IPS-15b (cell line): ENCODE data around the gene COL26A1.
"Not testable (repeated sequence)": the region's sequence is repeated elsewhere in the genome, so short reads cannot be mapped to it uniquely, and the experiment has no call there.

Experiments used
- H3K27me3 ChIP-seq: one replicate; pipeline ENCODE4 v1.6.1; 2013; ENCODE audit warnings: low read length; ENCODE audit not compliant: control insufficient read depth, insufficient read depth
- H3K36me3 ChIP-seq: one replicate; pipeline ENCODE4 v1.6.1; 2013; ENCODE audit warnings: low read length; ENCODE audit not compliant: control insufficient read depth, insufficient read depth
- H3K4me1 ChIP-seq: one replicate; pipeline ENCODE4 v1.6.1; 2013; ENCODE audit warnings: mild to moderate bottlenecking, low read length; ENCODE audit not compliant: control insufficient read depth, insufficient read depth
- H3K4me3 ChIP-seq: one replicate; pipeline ENCODE4 v1.5.1; 2013; ENCODE audit warnings: low read depth, low read length
- H3K9ac ChIP-seq: one replicate; pipeline ENCODE4 v1.6.1; 2013; ENCODE audit warnings: low read depth, mild to moderate bottlenecking, low read length
- H3K9me3 ChIP-seq: one replicate; pipeline ENCODE4 v1.6.1; 2013; ENCODE audit warnings: mild to moderate bottlenecking, low read length; ENCODE audit not compliant: control insufficient read depth, insufficient read depth

Gene COL26A1

GRCh38 chr7:101554584-101555268 lies 192.1 kb downstream of the COL26A1 start:
- no peak overlapping the region for H3K4me3 ChIP-seq

GRCh38 chr7:101555269-101555920 lies 192.7 kb downstream of the COL26A1 start:
- no peaks in the 10 kb centered on the region for H3K4me1 ChIP-seq

More at GRCh38 chr7:101554584-101555268, 192.1 kb downstream of the COL26A1 start:
- Histone ChIP-seq H3K9me3 (no peaks in the 10 kb centered on the region), H3K36me3 (no peaks in the 10 kb centered on the region), H3K9ac (no peak overlapping the region), H3K27me3 (no peaks in the 10 kb centered on the region), H3K4me1 (no peaks in the 10 kb centered on the region)

GRCh38 chr7:101555921-101556275 lies 193.2 kb downstream of the COL26A1 start:
- Histone ChIP-seq H3K27me3 (no peaks in the 10 kb centered on the region), H3K9ac (no peak overlapping the region), H3K4me1 (no peaks in the 10 kb centered on the region), H3K4me3 (no peak overlapping the region), H3K9me3 (no peaks in the 10 kb centered on the region), H3K36me3 (no peaks in the 10 kb centered on the region)

More at GRCh38 chr7:101555269-101555920, 192.7 kb downstream of the COL26A1 start:
- H3K9ac ChIP-seq = no peak overlapping the region
- H3K27me3 ChIP-seq = no peaks in the 10 kb centered on the region
- H3K36me3 ChIP-seq = no peaks in the 10 kb centered on the region
- no peak overlapping the region for H3K4me3 ChIP-seq
- no peaks in the 10 kb centered on the region for H3K9me3 ChIP-seq

GRCh38 chr7:101556453-101556968 lies 193.8 kb downstream of the COL26A1 start:
- no peaks in the 10 kb centered on the region for H3K4me1 ChIP-seq
- H3K36me3 ChIP-seq = no peaks in the 10 kb centered on the region
- H3K9me3 ChIP-seq = no peaks in the 10 kb centered on the region
- H3K4me3 ChIP-seq = no peak overlapping the region
- no peak overlapping the region for H3K9ac ChIP-seq
- H3K27me3 ChIP-seq = no peaks in the 10 kb centered on the region

- Histone ChIP-seq H3K9ac (no peak overlapping the region), H3K36me3 (no peaks in the 10 kb centered on the region), H3K27me3 (no peaks in the 10 kb centered on the region), H3K4me1 (no peaks in the 10 kb centered on the region), H3K4me3 (no peak overlapping the region), H3K9me3 (no peaks in the 10 kb centered on the region)
Measured at GRCh38 chr7:101557421-101557820, 194.7 kb downstream of the COL26A1 start.

DNA sequence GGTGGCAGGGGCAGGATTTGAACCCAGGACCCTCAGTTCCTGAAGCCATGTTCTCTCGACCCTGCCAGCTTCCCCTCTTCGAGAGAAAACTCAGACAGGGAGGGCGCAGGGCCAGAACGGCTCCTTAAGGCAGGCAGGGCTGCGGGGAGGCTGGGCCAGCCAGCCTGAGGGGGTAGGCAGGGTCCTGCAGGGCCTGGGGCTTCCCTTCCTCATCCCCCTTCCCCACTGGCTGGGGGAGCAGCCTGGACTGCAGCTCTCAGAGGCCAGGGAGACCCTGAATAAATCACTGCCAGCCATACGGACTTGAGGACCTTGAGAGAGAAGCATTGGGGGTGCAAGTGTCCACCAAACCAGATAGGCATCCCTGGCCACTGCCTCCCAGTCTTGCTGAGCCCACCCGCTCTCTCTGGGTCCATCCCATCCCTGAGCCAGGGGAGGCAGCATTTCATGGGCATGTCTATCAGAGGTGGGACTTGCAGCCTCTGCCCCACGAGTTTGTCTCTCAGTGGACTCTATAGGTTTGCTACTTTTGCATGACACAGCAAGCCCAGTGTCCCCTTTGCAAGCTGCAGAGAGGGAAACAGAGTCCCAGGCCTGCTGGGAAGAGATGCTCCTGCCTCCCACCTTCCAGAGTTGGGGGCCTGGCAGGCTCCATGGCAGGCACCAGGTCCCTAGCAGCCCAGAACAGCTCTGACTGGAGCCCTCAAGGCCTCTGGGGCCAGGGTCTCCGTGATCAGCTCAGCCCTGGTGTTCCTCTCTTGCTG lies 195.5 kb downstream of the COL26A1 start:
- Histone ChIP-seq H3K27me3 (no peaks in the 10 kb centered on the region), H3K9me3 (no peaks in the 10 kb centered on the region)

DNA sequence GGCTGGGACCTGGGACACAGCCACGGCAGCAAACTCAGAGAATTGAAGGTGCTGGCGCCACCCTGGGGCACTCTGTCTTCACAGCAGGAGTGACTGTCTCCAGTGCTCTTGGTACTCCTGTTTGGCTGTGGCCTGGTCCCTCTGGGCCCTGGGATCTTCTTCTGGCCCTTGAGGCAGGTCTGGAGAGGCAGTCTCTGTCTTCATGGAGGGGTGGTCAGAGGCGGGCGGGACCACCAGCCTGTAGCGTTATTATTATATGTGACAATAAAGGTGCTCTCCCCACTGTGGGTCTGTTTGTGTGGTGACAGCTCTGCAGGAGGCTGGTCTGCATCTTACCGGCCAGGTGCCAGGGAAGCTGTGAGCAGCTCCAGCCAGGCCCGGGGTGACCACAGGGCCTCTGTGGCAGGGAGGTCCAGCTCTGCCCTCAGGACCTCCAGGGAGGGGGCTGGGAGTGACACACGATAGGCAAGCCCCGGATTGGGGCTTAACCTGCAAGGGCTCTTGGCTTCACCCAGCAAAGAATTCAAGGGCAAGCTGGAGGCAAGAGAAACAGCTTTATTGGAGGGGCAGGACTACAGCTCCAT lies 196.2 kb downstream of the COL26A1 start:
- H3K36me3 ChIP-seq = no peaks in the 10 kb centered on the region
- no peak overlapping the region for H3K9ac ChIP-seq
- H3K4me3 ChIP-seq = no peak overlapping the region
- H3K27me3 ChIP-seq = no peaks in the 10 kb centered on the region
- no peaks in the 10 kb centered on the region for H3K4me1 ChIP-seq
- no peaks in the 10 kb centered on the region for H3K9me3 ChIP-seq

More for the DNA sequence above, 195.5 kb downstream of the COL26A1 start:
- Histone ChIP-seq H3K4me1 (no peaks in the 10 kb centered on the region), H3K9ac (no peak overlapping the region), H3K4me3 (no peak overlapping the region), H3K36me3 (no peaks in the 10 kb centered on the region)

- Histone ChIP-seq H3K36me3 (no peaks in the 10 kb centered on the region), H3K9ac (no peak overlapping the region), H3K9me3 (no peaks in the 10 kb centered on the region), H3K4me3 (no peak overlapping the region), H3K27me3 (no peaks in the 10 kb centered on the region), H3K4me1 (peaks cover 3% of the 10 kb centered on the region)
Measured at GRCh38 chr7:101559586-101559985, 196.9 kb downstream of the COL26A1 start.

DNA sequence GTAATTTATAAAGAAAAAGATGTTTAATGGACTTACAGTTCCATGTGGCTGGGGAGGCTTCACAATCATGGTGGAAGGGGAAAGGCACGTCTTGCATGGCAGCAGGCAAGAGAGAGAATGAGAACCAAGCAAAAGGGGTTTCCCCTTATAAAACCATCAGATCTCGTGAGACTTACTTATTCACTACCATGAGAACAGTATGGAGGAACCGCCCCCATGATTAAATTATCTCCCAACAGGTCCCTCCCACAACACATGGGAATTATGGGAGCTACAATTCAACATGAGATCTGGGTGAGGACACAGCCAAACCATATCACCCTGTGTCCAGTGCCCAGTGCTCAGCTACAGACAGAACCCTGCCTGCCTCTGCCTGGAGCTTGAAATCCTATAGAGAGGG lies 197.3 kb downstream of the COL26A1 start:
- H3K4me3 ChIP-seq, H3K36me3 ChIP-seq, H3K9me3 ChIP-seq, H3K27me3 ChIP-seq, H3K9ac ChIP-seq, H3K4me1 ChIP-seq: not testable (repeated sequence)

GRCh38 chr7:101560856-101561255 lies 198.2 kb downstream of the COL26A1 start:
- Histone ChIP-seq H3K4me1 (peaks cover 3% of the 10 kb centered on the region), H3K9me3 (no peaks in the 10 kb centered on the region), H3K27me3 (no peaks in the 10 kb centered on the region), H3K36me3 (no peaks in the 10 kb centered on the region), H3K9ac (no peak overlapping the region), H3K4me3 (no peak overlapping the region)

DNA sequence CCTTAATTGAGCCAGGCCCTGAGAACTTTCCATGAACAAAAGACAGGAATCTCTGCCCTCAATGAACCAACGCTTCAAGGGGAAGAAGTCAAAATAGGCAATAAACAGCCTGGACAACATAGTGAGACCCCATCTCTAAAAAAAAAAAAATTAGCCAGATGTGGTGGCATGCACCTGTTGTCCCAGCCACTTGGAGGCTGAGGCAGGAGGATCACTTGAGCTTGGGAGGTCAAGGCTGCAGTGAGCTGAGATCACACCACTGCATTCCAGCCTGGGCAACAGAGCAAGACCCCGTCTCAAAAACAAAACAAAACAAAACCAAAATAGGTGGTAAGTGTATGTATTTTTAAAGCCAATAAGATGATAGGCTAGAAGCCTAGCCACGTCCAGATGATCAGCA lies 198.6 kb downstream of the COL26A1 start:
- H3K27me3 ChIP-seq = not testable (repeated sequence)

More for the DNA sequence above, 198.6 kb downstream of the COL26A1 start:
- H3K9me3 ChIP-seq, H3K36me3 ChIP-seq, H3K4me1 ChIP-seq, H3K9ac ChIP-seq, H3K4me3 ChIP-seq: not testable (repeated sequence)
